Endothelial cell (in vitro differentiated cells): Measurements from ENCODE around the gene CLIP4. TPM values are rescaled to one million over a fixed set of nuclear protein-coding genes. Genes with fewer than 3 reads are reported as not detected.

ENCODE experiments used
- DNase-seq: peaks from one replicate; pipeline ENCODE4 v3.0.0; 2021; ENCODE audit warnings: low spot score
- H3K27ac Mint-ChIP-seq: one replicate; pipeline ENCODE4 v1.8.0; 2021; ENCODE audit warnings: mixed read lengths, inconsistent platforms; ENCODE audit not compliant: unreplicated experiment
- H3K27me3 Mint-ChIP-seq: one replicate; pipeline ENCODE4 v1.8.0; 2021; ENCODE audit warnings: mild to moderate bottlenecking, moderate library complexity, mixed read lengths, inconsistent platforms; ENCODE audit not compliant: unreplicated experiment
- H3K36me3 Mint-ChIP-seq: one replicate; pipeline ENCODE4 v1.8.0; 2021; ENCODE audit warnings: mild to moderate bottlenecking, low read depth, mixed read lengths, inconsistent platforms; ENCODE audit not compliant: unreplicated experiment
- H3K4me1 Mint-ChIP-seq: one replicate; pipeline ENCODE4 v1.8.0; 2021; ENCODE audit warnings: mild to moderate bottlenecking, mixed read lengths, inconsistent platforms; ENCODE audit not compliant: unreplicated experiment
- H3K4me3 Mint-ChIP-seq: one replicate; pipeline ENCODE4 v1.8.0; 2021; ENCODE audit warnings: mild to moderate bottlenecking, mixed read lengths, inconsistent platforms; ENCODE audit not compliant: unreplicated experiment
- H3K9me3 Mint-ChIP-seq: one replicate; pipeline ENCODE4 v1.8.0; 2021; ENCODE audit warnings: mixed read lengths, inconsistent platforms; ENCODE audit not compliant: unreplicated experiment
- CTCF ChIP-seq: fragments of 200-600 bp; sonication (generic); IDR thresholded peaks from one replicate; pipeline ENCODE4 v1.5.0; 2021; ENCODE audit warnings: antibody characterized with exemption; ENCODE audit not compliant: unreplicated experiment
- total RNA-seq: library from RNA; stranded (reverse); fragmentation: NEBNext Ultra II Directional; extraction: Animal tissue kit (Norgen Biotek cat#: 25700); gene quantifications from one replicate; pipeline ENCODE4 v1.2.1, GENCODE V29; 2021; ENCODE audit not compliant: unreplicated experiment

Gene CLIP4
- total RNA-seq, 1 donor from 2014 or later, result 0.46 TPM

GRCh38 chr2:29235411-29235810, 120.2 kb downstream of the CLIP4 start:
- Mint-ChIP-seq H3K4me1 (no peaks in the 10 kb centered on the region), H3K36me3 (no peaks in the 10 kb centered on the region), H3K27me3 (peaks cover 2% of the 10 kb centered on the region), H3K9me3 (no peaks in the 10 kb centered on the region), H3K4me3 (no peak overlapping the region), H3K27ac (no peak overlapping the region)
- no peak for TF ChIP-seq CTCF
- no peak for DNase-seq

- Mint-ChIP-seq H3K9me3 (no peaks in the 10 kb centered on the region), H3K36me3 (no peaks in the 10 kb centered on the region), H3K4me3 (no peak overlapping the region), H3K27ac (no peak overlapping the region), H3K27me3 (peaks cover 2% of the 10 kb centered on the region), H3K4me1 (no peaks in the 10 kb centered on the region)
- no peak for DNase-seq
- no peak for TF ChIP-seq CTCF
These were observed 120.9 kb downstream of the CLIP4 start for GRCh38 chr2:29236074-29236473.

- no peak overlapping the region for H3K4me3 Mint-ChIP-seq
- peaks cover 2% of the 10 kb centered on the region for H3K27me3 Mint-ChIP-seq
- DNase-seq, result peak; percentile 63
- no peaks in the 10 kb centered on the region for H3K36me3 Mint-ChIP-seq
- H3K4me1 Mint-ChIP-seq, result no peaks in the 10 kb centered on the region
- H3K9me3 Mint-ChIP-seq, result no peaks in the 10 kb centered on the region
- peak; percentile 70 for TF ChIP-seq CTCF
- H3K27ac Mint-ChIP-seq, result no peak overlapping the region
These were observed 123.3 kb downstream of the CLIP4 start for GRCh38 chr2:29238497-29238896.

Other genes starting within 250 kb of the CLIP4 start
- gene TRMT61B, start 245.1 kb upstream of the CLIP4 start, total RNA-seq, result 14.9 TPM
- gene WDR43, start 220.7 kb upstream of the CLIP4 start, total RNA-seq, result 33.5 TPM
- gene TOGARAM2, start 134.1 kb upstream of the CLIP4 start, total RNA-seq, result 0.23 TPM
- not detected for gene PCARE, start 40.9 kb upstream of the CLIP4 start, total RNA-seq